Gastrocnemius medialis (tissue), 4 donors: Measurements from ENCODE around the gene RMND5A. TPM values are rescaled to one million over a fixed set of nuclear protein-coding genes. Genes with fewer than 3 reads are reported as not detected.

Source experiments
- ATAC-seq, 2 donors: fragments of 150-250 bp; one replicate each; pipeline ENCODE4 v1.9.1; 2016
- DNase-seq, 2 donors: peaks; one replicate each; pipeline ENCODE4 v3.0.0-alpha.2; 2019
- H3K27ac ChIP-seq, 4 donors: fragments of 200-600 bp; sonication (generic); 1 replicate in 1 of 4; 2 replicates in 3 of 4; pipeline ENCODE4 v1.5.1; 2016 to 2018; ENCODE audit warnings: mild to moderate bottlenecking in 2 of 4, moderate library complexity in 1 of 4
- H3K27me3 ChIP-seq, 3 donors: fragments of 200-600 bp; sonication (generic) in 2 of 3; 1 replicate in 1 of 3; 2 replicates in 2 of 3; pipeline versions ENCODE4 v1.5.1 to v1.6.0; 2016 to 2019; ENCODE audit warnings: mild to moderate bottlenecking in 1 of 3, moderate library complexity in 1 of 3
- H3K36me3 ChIP-seq, 2 donors: fragments of 200-600 bp; sonication (generic) in 1 of 2; one replicate each; pipeline ENCODE4 v1.5.1; 2017 to 2018
- H3K4me1 ChIP-seq, 2 donors: fragments of 200-600 bp; sonication (generic) in 1 of 2; one replicate each; pipeline ENCODE4 v1.5.1; 2016 to 2017; ENCODE audit warnings: mild to moderate bottlenecking in 2 of 2
- H3K4me3 ChIP-seq, 4 donors: fragments of 200-600 bp; sonication (generic) in 3 of 4; 1 replicate in 1 of 4; 2 replicates in 3 of 4; pipeline ENCODE4 v1.5.1; 2016 to 2019; ENCODE audit warnings: mild to moderate bottlenecking in 2 of 4
- H3K9me3 ChIP-seq, 3 donors: fragments of 200-600 bp; sonication (generic) in 2 of 3; 1 replicate in 1 of 3; 2 replicates in 2 of 3; pipeline ENCODE4 v1.5.1; 2016 to 2019
- CTCF ChIP-seq, 5 experiments: fragments of 450-650 bp in 3 of 5; fragments of 200-600 bp in 2 of 5; sonication (generic) in 2 of 5; IDR thresholded peaks in 4 of 5; conservative IDR thresholded peaks in 1 of 5; 1 replicate in 4 of 5; 2 replicates in 1 of 5; pipeline ENCODE4 v1.5.1; 2016 to 2019; ENCODE audit warnings: antibody characterized with exemption in 5 of 5, mild to moderate bottlenecking in 3 of 5, moderate library complexity in 3 of 5
- POLR2A ChIP-seq, 2 donors: fragments of 450-650 bp; IDR thresholded peaks; one replicate each; pipeline ENCODE4 v1.6.1; 2017; ENCODE audit warnings: antibody characterized with exemption in 2 of 2, mild to moderate bottlenecking in 2 of 2, moderate library complexity in 2 of 2
- in situ Hi-C, 4 donors: fragments of 200-750 bp; cut with MboI; loops; one replicate each; pipeline versions ENCODE4 v1.15.0 to v1.8.0; 2017; ENCODE audit warnings: low sequenced_read_pairs in 4 of 4
- intact Hi-C: fragments of 100-400 bp; cut with DNase I; formaldehyde crosslinking; loops from one replicate; pipeline ENCODE4 v1.15.1; 2023; ENCODE audit warnings: low total_unique reads
- total RNA-seq, 4 donors: library from RNA; depleted of rRNA; stranded (reverse); fragments of >200 nt; gene quantifications; one replicate each; pipeline versions ENCODE4 v1.1.0 to v1.2.3, GENCODE V29; 2016

Gene RMND5A
- total RNA-seq, 4 donors from 2014 or later, result 88.9 to 113 (median 102) TPM

- ATAC-seq, result no peak
- H3K27me3 ChIP-seq, result peaks cover 54 to 69% (median 58%) of the 10 kb centered on the region in 3 donors
- DNase-seq, result no peak
- TF ChIP-seq CTCF (IDR thresholded peaks at IDR 0.05 in 4 of 5, conservative IDR thresholded peaks at IDR 0.05 in 1 of 5), result no peak
- TF ChIP-seq POLR2A (IDR thresholded peaks at IDR 0.05), result no peak
- H3K9me3 ChIP-seq, result no peaks in the 10 kb centered on the region
- in situ Hi-C loops, result no loop called here
- H3K27ac ChIP-seq, result no peak overlapping the region
- H3K36me3 ChIP-seq, result no peaks in the 10 kb centered on the region
- intact Hi-C loops, result no loop called here
- H3K4me1 ChIP-seq, result peaks cover 7 to 17% of the 10 kb centered on the region in 2 donors
- peak overlapping the region in 3 of 4 donors; percentile 13 to 18 (median 14) for H3K4me3 ChIP-seq
These were observed 69.6 kb downstream of the RMND5A start for GRCh38 chr2:86789687-86790133.

DNA sequence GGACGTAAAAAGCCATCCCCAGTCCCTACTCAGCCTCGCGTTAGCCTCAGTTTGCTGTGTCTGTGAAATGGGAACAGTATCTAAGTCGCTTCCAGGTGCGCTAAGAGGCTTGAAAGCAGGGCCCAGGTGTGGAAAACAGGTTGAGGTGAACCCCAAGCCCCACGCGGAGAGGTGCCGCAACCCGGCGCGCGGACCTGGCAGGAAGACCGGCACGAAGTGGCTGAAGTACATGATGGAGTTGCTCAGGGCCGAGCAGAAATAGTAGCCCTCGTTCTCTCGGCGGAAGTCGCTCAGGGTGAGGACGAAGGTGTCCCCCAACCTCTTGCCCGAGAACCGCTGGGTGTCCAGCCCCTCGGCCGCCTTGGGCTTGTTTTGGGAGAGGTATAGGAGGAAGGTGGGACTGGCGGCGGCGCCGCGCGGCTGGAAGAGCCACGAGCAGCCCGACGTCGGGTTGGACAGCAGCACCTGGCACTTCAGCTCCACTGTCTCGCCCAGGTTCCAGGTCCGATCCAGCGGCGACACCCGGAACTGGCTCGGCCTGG, 70.1 kb downstream of the RMND5A start:
- in situ Hi-C loops (no loop called here), intact Hi-C loops (no loop called here)
- ATAC-seq (no peak), DNase-seq (no peak)
- peaks cover 7 to 17% of the 10 kb centered on the region in 2 donors for H3K4me1 ChIP-seq
- H3K4me3 ChIP-seq, result peak overlapping the region; percentile 13 to 18 (median 14)
- TF ChIP-seq CTCF (IDR thresholded peaks at IDR 0.05 in 4 of 5, conservative IDR thresholded peaks at IDR 0.05 in 1 of 5), result no peak
- TF ChIP-seq POLR2A (IDR thresholded peaks at IDR 0.05), result no peak
- no peak overlapping the region for H3K27ac ChIP-seq
- H3K36me3 ChIP-seq, result no peaks in the 10 kb centered on the region
- peaks cover 54 to 71% (median 59%) of the 10 kb centered on the region in 3 donors for H3K27me3 ChIP-seq
- H3K9me3 ChIP-seq, result no peaks in the 10 kb centered on the region

GRCh38 chr2:86790676-86791572, 70.8 kb downstream of the RMND5A start, which contains the start of gene CD8A:
CD8A (minus strand) TSS chr2:86790913; CDS start chr2:86790825, 88 bp downstream.
- in situ Hi-C loops (no loop called here), intact Hi-C loops (no loop called here)
- Histone ChIP-seq H3K36me3 (no peaks in the 10 kb centered on the region), H3K27ac (no peak within 1 kb of the TSS), H3K4me1 (peaks cover 7 to 17% of the 10 kb centered on the region in 2 donors), H3K27me3 (peaks cover 54 to 74% (median 59%) of the 10 kb centered on the region in 3 donors), H3K9me3 (no peaks in the 10 kb centered on the region), H3K4me3 (peak within 1 kb of the TSS; percentile 13 to 27 (median 16))
- no peak for TF ChIP-seq POLR2A (IDR thresholded peaks at IDR 0.05)
- TF ChIP-seq CTCF (IDR thresholded peaks at IDR 0.05 in 4 of 5, conservative IDR thresholded peaks at IDR 0.05 in 1 of 5), result no peak
- DNase-seq (no peak), ATAC-seq (no peak)

DNA sequence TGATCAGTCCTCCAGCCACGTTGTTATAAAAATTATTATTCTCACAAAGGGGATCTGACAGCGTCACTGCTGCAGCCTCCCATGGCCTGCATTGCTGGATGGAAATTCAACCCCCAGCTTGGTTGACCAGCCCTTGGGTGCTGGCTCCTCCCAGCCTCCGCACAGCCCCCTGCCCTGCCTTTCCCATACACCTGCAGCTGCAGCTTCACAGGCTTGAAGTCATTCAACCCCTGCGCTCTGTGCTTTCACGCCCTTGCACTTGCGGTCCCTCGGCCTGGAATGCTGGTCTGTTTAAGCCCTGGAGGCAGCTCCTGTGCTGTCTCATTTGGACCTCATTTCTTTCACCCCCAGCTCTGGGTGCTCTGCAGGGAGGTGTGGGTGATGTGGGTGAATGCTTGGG, 71.5 kb downstream of the RMND5A start:
- intact Hi-C loops (no loop called here), in situ Hi-C loops (no loop called here)
- H3K27ac ChIP-seq, result no peak overlapping the region
- peaks cover 7 to 17% of the 10 kb centered on the region in 2 donors for H3K4me1 ChIP-seq
- peaks cover 54 to 74% (median 59%) of the 10 kb centered on the region in 3 donors for H3K27me3 ChIP-seq
- H3K9me3 ChIP-seq, result peaks cover 0 to 4% (median 0%) of the 10 kb centered on the region in 3 donors
- ATAC-seq (no peak), DNase-seq (no peak)
- H3K36me3 ChIP-seq, result no peaks in the 10 kb centered on the region
- H3K4me3 ChIP-seq, result peak overlapping the region in 1 of 4 donors; percentile 18
- TF ChIP-seq POLR2A (IDR thresholded peaks at IDR 0.05), result no peak
- no peak for TF ChIP-seq CTCF (IDR thresholded peaks at IDR 0.05 in 4 of 5, conservative IDR thresholded peaks at IDR 0.05 in 1 of 5)
